HepG2 (cell line): Measurements from ENCODE around the gene PRKCI. TPM values are rescaled to one million over a fixed set of nuclear protein-coding genes. Genes with fewer than 3 reads are reported as not detected.

Source experiments
- ATAC-seq: fragments of 200-7000 bp; cut with Tn5 transposase; 3 replicates; pipeline ENCODE4 v1.9.1; 2020; ENCODE audit warnings: mild to moderate bottlenecking, moderate library complexity
- BruUV-seq: library from RNA; stranded (reverse); fragments of 400-500 nt; replicated peaks from 2 replicates; lab custom pipeline; 2021; lab: Mats Ljungman, UMichigan
- CTCF ChIA-PET: fragments of 300-600 bp; formaldehyde crosslinking; extraction: SDS; loops from one replicate; lab custom pipeline; 2021; ENCODE audit warnings: low total read pairs, inconsistent platforms, low intra/inter-chr PET ratio; lab: Yijun Ruan, JAX
- POLR2A ChIA-PET: fragments of 350-600 bp; sonication (Branson Sonifier 250); formaldehyde crosslinking; loops from one replicate; lab custom pipeline; 2020; ENCODE audit warnings: antibody characterized with exemption, inconsistent platforms; lab: Yijun Ruan, JAX
- DNase-seq: peaks from one replicate; pipeline ENCODE4 v3.0.0-alpha.2; 2015; ENCODE audit warnings: low spot score
- FAIRE-seq: peaks from 3 replicates; lab custom pipeline; 2011; peaks lifted over from hg19 to GRCh38; lab: Jason Lieb, UNC
- H2AFZ ChIP-seq: one replicate; pipeline ENCODE4 v1.6.1; 2011; ENCODE audit warnings: low read length, inconsistent platforms
- H3K27ac ChIP-seq: fragments of 300-600 bp; 3 replicates; pipeline ENCODE4 v1.8.0; 2011; ENCODE audit warnings: mixed run types, mild to moderate bottlenecking, mixed read lengths, low read length, inconsistent platforms; ENCODE audit not compliant: insufficient read depth; ENCODE audit errors: extremely low read length
- H3K27me3 ChIP-seq, 2 experiments: fragments of 200-600 bp in 1 of 2; 2 replicates in 1 of 2; 3 replicates in 1 of 2; pipeline versions ENCODE4 v1.6.0 to v1.8.0; 2011; ENCODE audit warnings: low read length in 2 of 2, mild to moderate bottlenecking in 2 of 2, moderate library complexity in 2 of 2, inconsistent platforms in 1 of 2; ENCODE audit not compliant: insufficient read depth in 2 of 2, control insufficient read depth in 1 of 2
- H3K36me3 ChIP-seq, 2 experiments: fragments of 200-600 bp in 1 of 2; replicated peaks in 1 of 2; 2 replicates in 1 of 2; 3 replicates in 1 of 2; pipeline versions ENCODE4 v1.5.1 to v1.8.0; 2011; ENCODE audit warnings: low read length in 2 of 2, inconsistent platforms in 1 of 2; ENCODE audit not compliant: insufficient read depth in 2 of 2, control insufficient read depth in 1 of 2
- H3K4me1 ChIP-seq: 2 replicates; pipeline ENCODE4 v1.5.1; 2012; ENCODE audit warnings: low read length, inconsistent platforms; ENCODE audit not compliant: insufficient read depth
- H3K4me2 ChIP-seq: 2 replicates; pipeline ENCODE4 v1.6.0; 2011; ENCODE audit warnings: low read depth, low read length, inconsistent platforms
- H3K4me3 ChIP-seq, 3 experiments: fragments of 200-600 bp in 1 of 3; sonication (generic), shearing (Covaris generic) in 1 of 3; replicated peaks in 1 of 3; 2 replicates each; pipeline ENCODE4 v1.5.1; 2011 to 2016; ENCODE audit warnings: low read length in 3 of 3, inconsistent platforms in 2 of 3, low read depth in 2 of 3, mild to moderate bottlenecking in 2 of 3, control low read depth in 1 of 3, mixed read lengths in 1 of 3; ENCODE audit not compliant: insufficient read depth in 1 of 3
- H3K79me2 ChIP-seq: one replicate; pipeline ENCODE4 v1.6.1; 2011; ENCODE audit warnings: low read length, inconsistent platforms; ENCODE audit not compliant: insufficient read depth
- H3K9ac ChIP-seq: 2 replicates; pipeline ENCODE4 v1.6.0; 2011; ENCODE audit warnings: mild to moderate bottlenecking, low read depth, low read length, inconsistent platforms; ENCODE audit not compliant: insufficient read depth
- H3K9me3 ChIP-seq: 2 replicates; pipeline ENCODE4 v1.5.1; 2012; ENCODE audit warnings: mild to moderate bottlenecking, low read length
- H4K20me1 ChIP-seq: 2 replicates; pipeline ENCODE4 v1.6.0; 2011; ENCODE audit warnings: inconsistent platforms, mild to moderate bottlenecking, low read length, moderate library complexity; ENCODE audit not compliant: insufficient read depth
- ASH2L ChIP-seq: fragments of 300-600, 200-600 bp; sonication (generic); IDR thresholded peaks from 2 replicates; pipeline ENCODE4 v1.7.0; 2017; ENCODE audit warnings: low read depth, mild to moderate bottlenecking, moderate library complexity, mixed read lengths, low read length; ENCODE audit not compliant: insufficient read length
- CCDC6 ChIP-seq: sonication (generic); formaldehyde crosslinking; IDR thresholded peaks from 2 replicates; pipeline ENCODE4 v1.8.1; 2022; ENCODE audit warnings: mild to moderate bottlenecking, missing genetic modification reagents, moderate library complexity
- DMAP1 ChIP-seq: IDR thresholded peaks from 2 replicates; pipeline ENCODE4 v1.6.1; 2016
- ELF1 ChIP-seq: sonication (generic); formaldehyde crosslinking; IDR thresholded peaks from 2 replicates; pipeline ENCODE4 v1.4.0; 2020; ENCODE audit warnings: missing genetic modification reagents
- FOXP1 ChIP-seq, 2 experiments: fragments of 450-650 bp in 1 of 2; IDR thresholded peaks; 2 replicates each; pipeline ENCODE4 v1.6.1; 2017 to 2018; ENCODE audit warnings: antibody characterized with exemption in 1 of 2
- PLRG1 ChIP-seq: fragments of 450-650 bp; conservative IDR thresholded peaks from 2 replicates; pipeline ENCODE4 v1.6.1; 2016
- RFX3 ChIP-seq: IDR thresholded peaks from 2 replicates; pipeline ENCODE4 v1.6.1; 2016; ENCODE audit warnings: missing biosample characterization, missing genetic modification reagents
- SP4 ChIP-seq: sonication (generic); formaldehyde crosslinking; IDR thresholded peaks from 2 replicates; pipeline ENCODE4 v1.8.1; 2023; ENCODE audit warnings: mild to moderate bottlenecking, missing genetic modification reagents
- ZNF143 ChIP-seq: sonication (generic); formaldehyde crosslinking; IDR thresholded peaks from 2 replicates; pipeline ENCODE4 v1.4.0; 2020; ENCODE audit warnings: missing genetic modification reagents
- ZNF232 ChIP-seq: sonication (generic); formaldehyde crosslinking; IDR thresholded peaks from 2 replicates; pipeline ENCODE4 v1.4.0; 2020; ENCODE audit warnings: missing genetic modification reagents, borderline replicate concordance
- ZNF468 ChIP-seq: sonication (generic); formaldehyde crosslinking; IDR thresholded peaks from 2 replicates; pipeline ENCODE4 v1.8.0; 2022; ENCODE audit warnings: mild to moderate bottlenecking, moderate library complexity, missing genetic modification reagents
- ZNF672 ChIP-seq: sonication (generic); formaldehyde crosslinking; IDR thresholded peaks from 2 replicates; pipeline ENCODE4 v1.8.1; 2022; ENCODE audit warnings: missing genetic modification reagents
- WGBS: methylation state at CpG from one replicate; pipeline ENCODE4 v1.1.6; 2017; ENCODE audit warnings: low lambda C conversion rate; 5-methylcytosine and 5-hydroxymethylcytosine counted together
- in situ Hi-C: cut with HindIII; loops from 2 replicates; pipeline ENCODE4 v1.10.0; 2017; ENCODE audit warnings: low pct_unique_long_range_greater_than_20kb; ENCODE audit not compliant: extremely low pct_ligation_motif_present
- intact Hi-C: fragments of 100-400 bp; cut with micrococcal nuclease; formaldehyde crosslinking; loops from one replicate; pipeline ENCODE4 v1.10.0; 2022; ENCODE audit not compliant: unreplicated experiment
- polyA plus RNA-seq, 8 experiments: library from polyadenylated mRNA; depleted of rRNA in 3 of 8; stranded (reverse) in 7 of 8; unstranded in 1 of 8; fragments of >200 nt; fragmentation: Illumina TruSeq in 4 of 8; extraction: Trizol in 4 of 8; gene quantifications; 2 replicates each; pipeline versions ENCODE4 v1.2.1 to v1.2.3, GENCODE V29; 2011 to 2016; ENCODE audit warnings: low read depth in 4 of 8, missing spikeins in 1 of 8, mixed read lengths in 1 of 8; ENCODE audit not compliant: insufficient read depth in 1 of 8
- total RNA-seq, 5 experiments: library from RNA; depleted of rRNA; stranded (reverse); fragments of >200 nt; fragmentation: Illumina TruSeq; extraction: Trizol; gene quantifications; 2 replicates each; pipeline ENCODE4 v1.2.3, GENCODE V29; 2016; ENCODE audit warnings: low read depth in 1 of 5

The PRKCI gene
- total and polyA plus RNA-seq, 2 of the 13 experiments (the other 11 are each of a cell fraction or from before 2014, with no cell fraction given): 17.2 to 30.4 TPM

- POLR2A ChIA-PET: no interaction called here
- WGBS: 95% methylated on average over 5 of the region's 5 CpGs
- intact Hi-C loops: no loop called here
- H2AFZ ChIP-seq: no peak overlapping the region
- H3K4me3 ChIP-seq: no peak overlapping the region
- DNase-seq: no peak
- H3K79me2 ChIP-seq: no peaks in the 10 kb centered on the region
- no peak overlapping the region for H3K9ac ChIP-seq
- CTCF ChIA-PET: no interaction called here
- TF ChIP-seq PLRG1: no peak
- no peak for TF ChIP-seq ASH2L
- TF ChIP-seq ZNF672 (CRISPR knock-in tag): no peak
- TF ChIP-seq CCDC6: no peak
- TF ChIP-seq ZNF143 (CRISPR knock-in tag): no peak
- TF ChIP-seq SP4 (CRISPR knock-in tag): no peak
- TF ChIP-seq ZNF232: no peak
- no peak for TF ChIP-seq ELF1
- TF ChIP-seq ZNF468: no peak
- TF ChIP-seq RFX3 (CRISPR knock-in tag): no peak
- no peak for TF ChIP-seq FOXP1 (IDR thresholded peaks at IDR 0.05)
- TF ChIP-seq FOXP1 (CRISPR knock-in tag; IDR thresholded peaks at IDR 0.05): no peak
- TF ChIP-seq DMAP1 (CRISPR knock-in tag): no peak
- H3K27me3 ChIP-seq: no peaks in the 10 kb centered on the region
- no peaks in the 10 kb centered on the region for H4K20me1 ChIP-seq
- H3K27ac ChIP-seq: no peak overlapping the region
- H3K4me1 ChIP-seq: peaks cover 26% of the 10 kb centered on the region
- FAIRE-seq: no peak
- BruUV-seq: no TSS peak
- in situ Hi-C loops: no loop called here
- no peak overlapping the region for H3K4me2 ChIP-seq
- no peak for ATAC-seq
- peaks cover 1 to 35% of the 10 kb centered on the region in 2 experiments; a peak in 3 of 5 replicates for H3K36me3 ChIP-seq
- no peaks in the 10 kb centered on the region for H3K9me3 ChIP-seq
Measured at GRCh38 chr3:170267793-170268192, 45.6 kb downstream of the PRKCI start.
